ENCODE measurements around the gene BCL2L13.
A peak's percentile ranks its signal among the peaks of the same experiment; 100 is the strongest.

Gene BCL2L13

DNA sequence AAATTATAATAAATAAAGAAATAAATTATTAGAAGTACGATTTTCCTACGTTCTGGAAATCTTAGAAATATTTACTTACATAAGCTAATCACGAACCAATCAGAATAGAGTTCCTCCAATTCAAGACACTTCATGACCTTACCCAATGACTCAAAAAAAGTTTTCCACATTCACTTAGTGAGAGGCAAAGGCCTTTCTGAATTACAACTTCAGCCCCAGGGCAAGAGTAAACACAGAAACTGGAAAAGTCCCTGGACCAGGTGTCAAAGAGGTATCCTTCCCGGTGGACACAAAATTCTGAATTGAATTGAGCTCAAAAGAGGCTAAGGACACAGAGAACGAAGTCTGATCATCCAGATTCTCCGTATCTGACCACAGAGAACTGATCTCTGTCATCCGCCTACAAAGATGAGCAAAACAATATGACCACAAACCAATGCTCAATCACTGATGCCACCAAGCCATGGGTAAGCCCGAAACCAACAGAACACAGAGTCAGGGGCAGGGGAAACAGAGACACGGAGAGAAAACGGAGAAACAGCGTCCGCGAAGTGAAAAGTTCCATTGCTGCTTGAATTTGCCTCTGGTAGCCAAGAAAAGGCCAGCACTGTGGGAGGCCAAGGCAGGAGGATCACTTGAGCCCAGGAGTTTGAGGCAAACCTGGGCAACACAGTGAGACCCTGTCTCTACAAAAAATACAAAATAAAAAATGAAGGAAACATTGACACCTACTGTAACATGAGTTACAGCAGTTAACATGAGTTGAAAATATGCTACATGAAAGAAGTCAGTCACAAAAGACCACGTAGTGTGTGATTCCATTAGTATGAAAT lies 128.9 kb downstream of the BCL2L13 start:
- DNase-seq, result no peak

DNA sequence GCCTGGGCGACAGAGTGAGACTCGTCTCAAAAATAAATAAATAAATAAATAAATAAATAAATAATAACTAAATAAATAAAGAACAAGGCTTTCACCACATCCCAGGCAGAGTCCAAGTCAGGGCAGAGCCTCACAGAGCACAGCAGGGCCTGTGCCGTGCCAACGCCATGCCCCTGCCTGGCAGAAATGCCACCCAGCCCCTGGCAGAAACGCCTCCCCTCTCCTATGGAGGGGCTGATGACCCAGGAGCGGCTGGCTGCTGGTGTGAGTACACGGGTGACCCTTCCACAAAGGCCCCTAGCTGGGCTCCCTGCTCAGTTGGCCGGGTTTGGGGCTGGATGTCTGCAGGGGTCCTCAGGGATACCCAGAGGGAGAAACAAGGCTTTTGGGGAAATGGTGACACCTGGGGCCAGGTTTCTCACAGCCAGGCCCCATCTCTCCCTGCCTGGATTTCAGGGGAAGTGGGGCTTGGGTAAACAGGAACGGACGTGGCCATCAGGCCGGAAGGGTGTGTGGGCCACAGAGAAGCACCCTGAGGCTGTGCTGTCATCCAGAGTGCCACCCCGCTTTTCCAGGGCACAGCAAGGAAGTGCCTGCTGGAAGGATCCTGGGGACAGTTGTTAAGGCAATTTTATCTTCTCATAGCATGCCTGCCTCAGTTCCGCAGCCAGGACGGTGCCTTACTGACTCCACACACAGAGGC lies 130.6 kb downstream of the BCL2L13 start:
- peak; percentile 43 for DNase-seq

DNA sequence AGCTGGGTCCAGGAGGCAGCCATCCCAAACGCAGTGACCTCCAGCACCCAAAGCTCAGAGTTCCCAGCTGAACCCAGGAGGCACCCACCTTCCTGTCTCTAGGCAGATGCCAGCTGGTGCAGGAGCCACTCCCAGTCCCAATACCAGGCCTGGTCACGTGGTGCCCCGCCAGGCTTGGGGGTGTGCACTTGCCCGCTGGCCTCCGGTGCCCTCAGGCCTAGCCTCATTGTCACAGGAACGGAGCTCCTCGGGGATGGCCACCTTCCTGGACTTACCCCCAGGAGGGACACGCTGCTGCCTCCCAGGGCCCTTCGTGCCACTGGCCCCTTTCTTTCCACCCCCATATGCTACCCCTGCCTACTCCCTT lies 131.1 kb downstream of the BCL2L13 start:
- DNase-seq, result no peak

DNA sequence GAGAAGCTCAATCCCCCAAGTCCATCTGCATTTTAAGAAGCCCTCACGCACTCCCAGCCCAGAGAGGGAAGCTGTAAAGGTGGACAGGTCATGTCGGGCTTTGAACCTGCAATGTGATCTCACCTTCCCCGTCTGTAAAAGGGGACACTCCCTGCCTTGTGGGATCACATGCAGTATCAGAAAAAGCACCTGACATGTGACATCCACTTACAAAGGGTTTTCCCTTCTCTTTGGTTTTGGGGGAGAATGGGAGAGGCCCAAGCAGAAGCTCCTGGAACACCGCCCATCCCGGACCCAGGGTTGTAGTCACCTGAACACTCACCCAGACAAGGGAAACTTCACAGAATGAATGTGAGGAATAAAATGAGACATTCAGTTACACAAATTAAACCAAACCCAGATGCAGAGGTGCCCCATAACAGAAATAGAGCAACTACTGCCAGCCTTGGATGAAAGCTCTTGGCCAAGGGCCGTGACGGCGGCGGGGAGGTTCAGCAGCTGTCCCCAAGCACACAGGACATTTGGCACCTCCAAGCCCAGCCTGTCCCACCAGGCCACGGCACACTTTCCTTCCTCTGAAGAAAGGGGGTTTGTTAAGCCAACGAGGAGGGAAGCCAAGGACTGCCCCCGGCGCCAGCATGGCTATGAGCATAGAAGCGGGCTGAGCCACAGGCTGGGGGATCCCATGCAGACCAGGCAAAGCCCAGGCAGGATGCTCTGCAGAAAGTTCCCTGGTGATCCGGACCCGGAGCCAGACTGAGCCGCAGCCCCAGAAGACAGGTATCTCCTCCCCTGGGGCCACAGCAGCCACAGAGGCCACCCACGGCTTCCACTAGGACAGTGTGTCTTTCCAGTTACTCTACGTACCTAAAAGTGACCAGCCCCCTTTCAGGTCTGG lies 131.9 kb downstream of the BCL2L13 start:
- no peak for DNase-seq

DNA sequence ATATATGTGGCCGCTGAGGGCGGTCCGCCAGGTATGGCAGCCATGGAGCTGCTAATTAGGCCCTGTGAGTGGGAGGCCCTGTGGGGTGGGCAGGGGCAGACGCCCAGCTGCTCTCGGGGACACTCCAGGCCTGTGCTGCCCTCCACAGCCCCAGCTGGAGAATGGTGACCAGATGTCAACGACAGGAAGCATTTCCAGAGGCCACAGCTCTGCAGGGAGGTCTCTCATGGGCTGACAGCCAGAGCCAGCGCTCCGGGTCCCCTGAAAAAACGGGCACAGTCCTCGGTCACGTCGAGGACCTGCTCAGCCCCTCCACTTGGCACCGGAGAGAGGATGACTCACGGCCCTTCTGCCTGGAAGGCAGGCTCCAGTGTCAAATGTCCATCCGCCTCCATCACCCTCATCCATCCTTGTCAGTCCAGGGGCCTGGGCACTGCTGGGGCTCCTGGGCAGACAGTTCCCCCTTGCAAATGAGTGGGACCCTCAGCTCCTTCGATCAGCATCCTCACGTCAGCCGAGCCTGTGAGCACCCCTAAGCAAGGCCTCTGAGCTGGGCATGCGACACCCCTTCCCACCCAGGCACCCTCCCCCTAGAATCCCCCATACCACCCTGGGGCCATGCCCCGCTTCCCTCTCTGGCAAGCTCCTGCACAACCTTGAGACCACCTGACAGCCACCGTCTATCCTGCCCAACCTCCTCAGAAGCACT lies 133.8 kb downstream of the BCL2L13 start:
- DNase-seq, result no peak

DNA sequence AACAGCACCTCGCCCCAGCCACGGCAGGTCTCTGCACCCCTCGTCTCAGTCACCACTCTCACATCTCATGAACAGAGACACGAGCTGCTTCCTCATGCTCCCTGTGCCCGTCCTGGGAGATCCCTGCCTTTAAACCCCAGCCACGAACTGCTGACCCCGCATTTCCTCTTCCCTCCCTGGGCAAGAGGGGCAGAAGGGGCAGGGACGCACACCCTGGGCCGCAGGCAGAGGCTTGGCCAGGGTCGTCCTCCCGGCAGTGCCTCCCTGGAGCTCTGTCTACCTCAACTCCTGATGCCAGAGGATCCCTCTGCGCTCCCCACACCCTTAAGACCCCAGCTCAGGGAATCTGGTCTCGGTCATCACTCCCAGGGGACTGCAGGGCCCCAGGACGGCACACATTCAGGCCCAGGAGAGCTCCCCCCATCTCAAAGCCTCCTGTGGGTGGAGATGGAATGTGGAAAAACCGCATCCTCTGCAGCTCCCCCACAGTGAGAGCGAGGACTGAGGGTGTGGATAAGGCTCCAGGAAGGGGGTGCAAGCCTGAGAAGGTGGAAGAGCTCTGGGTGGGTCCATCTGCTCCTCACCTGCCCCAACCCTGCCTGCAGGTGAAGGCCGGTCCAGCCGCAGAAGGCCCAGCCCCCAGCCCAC lies 134.5 kb downstream of the BCL2L13 start:
- no peak for DNase-seq

DNA sequence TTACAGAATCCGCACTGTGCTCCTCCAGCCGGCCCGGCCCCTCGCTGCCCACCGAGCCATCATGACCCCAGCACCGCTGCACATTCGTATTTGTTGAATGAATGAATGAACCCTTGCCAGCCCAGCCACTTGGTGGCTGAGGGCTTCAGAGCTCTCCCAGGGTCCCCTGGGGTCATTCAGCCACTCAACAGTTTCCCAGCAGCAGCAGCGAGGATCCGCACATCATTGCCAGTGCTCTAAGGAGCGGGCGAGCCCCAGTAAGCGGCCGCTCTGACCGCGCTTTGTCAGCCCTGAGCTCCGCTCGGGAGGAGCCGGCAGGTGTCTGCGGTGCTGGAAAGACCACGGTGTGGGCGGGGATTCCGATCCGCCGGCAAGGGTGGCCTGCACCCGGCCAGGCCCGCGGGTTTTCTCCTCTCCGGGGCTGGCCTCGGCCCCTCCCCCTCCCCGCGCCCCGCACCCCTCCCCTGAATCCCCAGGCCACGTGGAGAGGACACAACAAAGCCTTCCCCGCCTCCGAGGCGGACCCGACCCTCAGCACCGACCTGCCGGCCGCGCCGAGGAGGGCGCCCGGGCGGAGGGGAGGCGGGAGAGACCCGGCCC lies 135.1 kb downstream of the BCL2L13 start:
- peak; percentile 63 for DNase-seq

DNA sequence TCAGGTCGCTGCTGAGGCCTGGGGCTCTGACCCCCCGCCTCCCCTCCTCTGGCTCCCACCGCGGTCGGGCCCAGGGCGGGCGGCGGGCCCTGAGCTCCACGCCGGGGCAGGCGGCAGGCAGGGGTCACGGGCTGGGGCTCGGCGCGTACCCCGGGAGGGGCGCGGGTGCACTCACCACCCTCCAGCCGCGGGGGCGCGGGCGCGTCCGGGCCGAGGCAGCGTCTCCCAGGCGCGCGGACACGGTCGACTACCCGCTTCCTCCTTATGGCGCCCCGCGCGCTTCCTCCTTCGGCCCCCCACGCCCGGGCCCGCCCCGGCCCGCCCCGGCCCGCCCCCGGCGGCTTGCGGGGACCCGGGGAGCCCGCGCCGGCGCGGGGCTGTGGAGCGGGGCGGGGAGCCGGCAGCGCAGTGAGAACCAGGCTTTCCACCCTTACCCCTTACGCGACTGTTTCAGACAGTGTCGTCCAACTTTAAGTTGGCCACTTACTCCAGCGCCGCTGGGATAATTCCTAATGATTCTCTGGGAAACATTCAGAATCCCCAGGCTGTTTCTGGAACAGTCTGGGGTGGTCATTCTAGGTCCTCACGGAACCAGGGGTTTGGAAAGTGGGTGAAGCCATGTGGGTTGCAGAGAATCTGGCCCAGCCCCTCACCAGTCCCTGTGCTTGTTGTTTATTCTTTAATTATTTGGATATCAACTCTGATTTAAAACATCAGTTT lies 135.8 kb downstream of the BCL2L13 start, which contains the start of gene BID:
Gene BID, minus strand, starts transcription at position 264 of the 720 bp plus-strand sequence. CDS start 24,353 bp downstream, outside the sequence.
- peak; percentile 66 for DNase-seq

DNA sequence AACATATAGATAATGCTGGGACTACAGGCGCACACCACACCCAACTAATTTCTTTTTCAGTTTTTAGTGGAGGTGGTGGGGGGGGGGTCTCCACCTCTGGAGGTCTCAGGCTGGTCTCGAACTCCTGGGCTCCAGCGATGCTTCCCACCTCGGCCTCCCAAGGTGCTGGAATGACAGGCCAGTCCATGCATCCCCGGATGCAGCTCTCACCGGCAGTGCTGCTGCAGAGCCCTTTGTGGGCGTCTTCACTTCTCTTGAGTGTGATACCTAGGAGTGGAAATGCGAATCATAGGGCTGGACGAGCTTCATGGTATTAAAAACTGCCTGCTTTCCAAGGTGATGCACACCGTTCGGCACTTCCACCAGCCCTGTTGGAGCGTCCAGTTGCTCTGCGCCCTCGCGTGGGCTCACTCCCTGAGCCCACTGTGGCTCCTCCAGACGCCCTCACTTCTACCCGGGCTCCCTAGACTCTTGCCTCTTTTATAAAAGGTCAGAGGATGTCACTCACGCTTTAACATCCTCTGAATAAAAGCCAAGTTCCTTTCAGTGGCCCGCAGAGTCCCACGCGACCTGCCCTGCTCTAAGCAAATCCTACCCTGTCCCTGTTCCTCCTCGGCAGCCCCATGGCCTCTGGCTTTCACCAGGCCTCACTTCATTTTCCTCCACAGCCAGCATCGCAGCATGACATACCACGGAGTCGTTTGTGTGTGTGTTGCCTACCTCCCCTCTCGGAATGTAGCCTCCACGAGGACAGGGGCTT lies 136.5 kb downstream of the BCL2L13 start:
- no peak for DNase-seq

DNA sequence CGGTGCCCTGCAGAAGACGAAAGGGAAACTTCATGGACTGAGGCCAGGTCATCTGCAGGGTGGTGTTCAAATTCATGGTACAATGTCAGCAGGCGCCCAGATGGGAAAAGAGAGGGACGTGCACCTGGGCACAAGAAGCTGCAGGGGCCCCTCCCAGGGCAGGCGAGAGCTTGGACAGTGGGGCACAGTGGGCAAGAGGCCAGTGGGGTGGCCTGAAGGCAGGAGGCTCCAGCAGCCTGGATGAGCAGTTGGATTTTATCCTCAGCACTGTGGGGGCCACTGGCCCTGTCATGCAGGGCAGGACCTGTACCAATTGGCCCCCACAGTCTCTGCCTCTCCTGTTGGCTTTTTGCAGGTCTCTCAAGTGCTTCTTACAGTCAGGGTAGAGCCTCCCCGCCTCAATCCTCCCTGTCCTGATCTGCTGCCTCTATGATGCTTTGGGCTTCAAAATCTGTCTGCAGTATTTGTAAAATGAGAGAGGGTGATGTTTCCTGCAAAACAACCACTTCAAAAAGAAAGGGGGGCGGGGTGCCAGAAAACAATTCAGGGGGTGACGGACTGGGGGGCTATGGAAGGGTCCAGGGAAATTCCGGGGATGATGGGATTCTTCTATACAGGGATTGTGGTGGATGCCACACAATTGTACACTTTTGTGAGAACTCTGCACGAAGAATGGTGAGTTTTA lies 137.4 kb downstream of the BCL2L13 start:
- no peak for DNase-seq

DNA sequence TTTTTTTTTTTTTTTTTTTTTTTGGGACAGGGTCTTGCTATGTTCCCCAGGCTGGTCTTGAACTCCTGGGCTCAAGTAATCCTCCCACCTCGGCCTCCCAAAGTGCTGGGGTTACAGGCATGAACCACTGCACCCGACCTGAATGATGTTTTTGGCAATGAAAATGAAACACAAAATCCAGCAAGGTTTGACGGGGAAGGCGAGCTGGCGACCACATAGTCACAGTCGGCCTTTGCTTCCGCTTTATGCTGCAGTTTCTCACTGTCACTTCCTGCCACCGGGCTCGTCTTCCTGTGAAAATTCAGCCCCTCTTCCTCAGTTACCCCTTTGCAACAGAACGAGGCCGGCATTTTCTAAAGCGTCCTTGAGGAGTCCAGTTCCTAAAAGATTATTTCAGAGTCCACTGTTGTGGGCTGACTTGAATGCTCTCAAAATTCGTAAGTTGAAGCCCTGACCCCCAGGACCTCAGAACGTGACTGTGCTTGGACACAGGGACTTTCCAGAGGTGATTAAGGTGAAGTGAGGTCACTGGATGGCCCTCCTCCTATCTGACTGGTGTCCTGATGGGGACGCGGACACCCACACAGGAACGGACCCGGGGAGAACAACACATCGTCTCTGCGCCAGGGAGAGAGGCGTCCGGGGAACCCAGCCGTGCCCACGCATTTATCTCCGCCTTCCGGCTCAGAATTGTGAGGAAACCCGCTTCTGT lies 138.6 kb downstream of the BCL2L13 start:
- peak; percentile 79 for DNase-seq

DNA sequence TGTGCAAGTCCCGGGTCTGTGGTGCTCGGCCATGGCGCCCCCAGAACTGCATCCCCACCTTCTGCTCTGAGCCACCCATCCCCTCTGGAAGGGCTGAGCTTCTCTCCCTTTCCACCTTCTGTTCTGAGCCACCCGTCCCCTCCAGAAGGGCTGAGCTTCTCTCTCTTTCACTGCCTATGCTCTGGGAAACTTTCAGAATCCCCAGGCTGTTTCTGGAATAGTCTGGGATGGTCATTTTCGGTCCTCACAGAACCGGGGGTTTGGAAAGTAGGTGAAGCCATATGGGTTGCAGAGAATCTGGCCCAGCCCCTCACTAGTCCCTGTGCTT lies 139.1 kb downstream of the BCL2L13 start:
- DNase-seq, result no peak

DNA sequence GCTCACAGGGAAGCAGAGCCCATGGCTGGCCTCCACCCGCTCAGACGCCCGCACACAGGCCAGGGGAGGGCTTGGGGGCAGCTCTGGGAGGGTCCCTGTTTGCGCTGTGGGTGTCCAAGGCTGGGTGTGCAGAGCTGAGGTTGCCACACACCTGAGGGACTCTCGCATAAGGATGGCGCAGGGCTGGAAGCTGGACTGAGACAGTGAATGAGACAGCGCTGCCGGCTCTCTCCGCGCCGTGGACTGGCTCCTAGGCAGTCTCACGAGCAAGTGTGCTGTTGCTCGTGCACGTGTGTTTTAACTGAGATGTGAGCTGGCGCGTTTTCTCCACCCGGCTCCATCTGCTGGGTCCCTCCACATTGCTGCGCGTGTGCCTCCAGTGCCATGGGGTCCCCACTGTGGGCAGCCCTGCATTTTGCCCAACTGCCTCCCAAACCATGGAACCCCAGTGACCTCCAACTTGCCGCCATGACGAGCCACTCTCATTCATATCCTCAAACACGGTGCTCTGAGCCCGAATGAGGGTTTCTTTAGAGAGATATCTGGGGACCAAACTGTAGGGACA lies 139.9 kb downstream of the BCL2L13 start:
- DNase-seq, result no peak

DNA sequence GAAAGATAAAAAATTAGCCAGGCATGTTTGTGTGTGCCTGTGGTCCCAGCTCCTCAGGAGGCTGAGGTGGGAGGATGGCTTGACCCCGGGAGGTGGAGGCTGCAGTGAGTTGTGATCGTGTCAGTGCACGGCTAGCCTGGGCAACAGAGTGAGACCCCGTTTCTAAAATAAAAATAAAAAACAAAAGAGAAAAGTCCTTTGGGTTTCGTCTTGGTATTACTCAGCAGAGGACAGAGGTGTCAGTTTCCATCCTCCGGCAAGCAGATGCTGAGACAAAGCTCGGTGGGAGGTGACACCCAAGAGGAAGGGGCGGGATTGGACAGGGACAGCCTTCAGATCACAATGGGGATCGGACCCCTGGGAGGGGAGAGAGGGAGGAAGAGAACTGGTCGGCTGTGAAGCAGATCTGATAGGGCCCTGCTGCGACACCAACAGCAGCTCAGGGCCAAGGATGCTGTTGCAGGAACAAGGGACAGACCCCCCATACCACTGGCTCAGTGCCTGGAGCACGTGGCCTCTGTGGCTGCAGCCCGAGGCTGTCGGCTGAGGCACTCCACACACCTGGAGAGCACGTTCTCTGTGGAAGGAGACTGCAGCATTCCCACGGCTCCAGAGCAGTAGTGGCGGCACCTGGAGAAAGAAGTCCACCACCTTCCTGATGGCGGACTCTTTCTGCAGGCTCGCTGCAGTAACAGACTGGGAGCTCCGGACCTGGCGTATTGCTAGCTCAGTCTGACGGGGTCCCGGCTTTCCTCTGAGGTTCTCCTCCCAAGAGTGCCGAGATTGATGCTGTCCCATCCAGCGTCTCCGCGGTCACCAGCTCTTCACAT lies 140.9 kb downstream of the BCL2L13 start:
- no peak for DNase-seq

DNA sequence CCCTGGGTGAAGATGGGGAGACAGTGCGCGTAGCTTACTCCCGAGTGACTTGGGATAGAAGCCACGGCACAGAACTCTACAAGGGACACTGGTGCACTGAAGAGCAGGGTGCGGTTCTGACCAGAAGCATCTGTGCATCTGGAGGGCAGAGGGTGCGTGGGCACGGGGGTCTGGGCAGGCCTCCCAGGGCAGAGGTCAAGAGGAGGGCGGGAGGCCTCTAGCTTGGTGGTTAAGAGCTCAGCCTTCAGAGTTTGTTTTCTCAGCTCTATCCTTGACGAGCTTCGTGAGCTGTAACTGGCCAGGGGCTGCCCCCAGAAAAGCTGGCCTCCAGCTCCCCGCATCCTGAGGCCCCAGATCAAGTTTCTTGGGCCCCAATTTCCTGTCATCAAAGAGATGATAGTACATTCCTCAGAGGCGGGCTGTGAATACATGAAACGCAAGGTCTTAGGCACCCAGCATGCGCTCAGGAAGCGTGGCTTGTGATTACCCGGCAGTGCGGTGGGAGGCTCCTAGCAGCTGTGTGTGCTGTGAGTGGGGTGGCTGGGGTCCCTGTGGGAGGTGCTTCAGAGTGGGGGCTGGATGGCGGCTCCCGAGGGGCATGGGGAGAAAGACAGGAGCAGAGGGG lies 141.7 kb downstream of the BCL2L13 start:
- DNase-seq, result no peak
